ENCODE measurements around the gene PANK2. TPM values are rescaled to one million over a fixed set of nuclear protein-coding genes. Genes with fewer than 3 reads are reported as not detected.

PANK2 gene
- total RNA-seq, 5 donors from 2014 or later (not counting 1 experiment from before 2014, with no cell fraction given), result 45.0 to 67.0 (median 63.6) TPM

Other genes with a start within 250 kb of the PANK2 start
- gene GFRA4, start 226.0 kb upstream of the PANK2 start, total RNA-seq, result not detected
- gene ADAM33, start 207.4 kb upstream of the PANK2 start, total RNA-seq, result not detected
- gene SIGLEC1, start 176.8 kb upstream of the PANK2 start, total RNA-seq, result under 1 TPM in 3 of 5 donors, not detected in 2; 0.06 to 0.16 (median 0.12) TPM
- gene HSPA12B, start 156.7 kb upstream of the PANK2 start, total RNA-seq, result under 1 TPM in 2 of 5 donors, not detected in 3; 0.10 to 0.12 TPM
- 10 to 100 TPM; 16.2 to 28.7 (median 22.6) TPM for gene ADISSP, start 121.6 kb upstream of the PANK2 start, total RNA-seq
- gene SPEF1, start 107.9 kb upstream of the PANK2 start, total RNA-seq, result under 1 TPM in 1 of 5 donors, not detected in 4; 0.16 TPM
- 10 to 100 TPM; 37.0 to 79.0 (median 60.8) TPM for gene CENPB, start 102.6 kb upstream of the PANK2 start, total RNA-seq
- gene CDC25B, start 93.1 kb upstream of the PANK2 start, total RNA-seq, result 100 to 1,000 TPM; 216 to 409 (median 401) TPM
- 10 to 100 TPM; 11.5 to 17.3 (median 14.4) TPM for gene AP5S1, start 68.8 kb upstream of the PANK2 start, total RNA-seq
- gene MAVS, start 42.6 kb upstream of the PANK2 start, total RNA-seq, result 10 to 100 TPM; 25.7 to 46.9 (median 43.3) TPM
- gene RNF24, start 126.2 kb downstream of the PANK2 start, total RNA-seq, result 10 to 100 TPM in 4 of 5 donors, 1 to 10 TPM in 1; 6.9 to 31.7 (median 23.7) TPM

Measured in T-cell (primary cell).